ENCODE measurements around the gene VRK2. TPM values are rescaled to one million over a fixed set of nuclear protein-coding genes. Genes with fewer than 3 reads are reported as not detected.

Gene VRK2
- total RNA-seq, 1 experiment from 2014 or later, result 33.0 TPM

Other genes starting within 250 kb of the VRK2 start
- 34.5 TPM for gene FANCL, start 194.5 kb downstream of the VRK2 start, total RNA-seq (2021; ENCODE audit: unreplicated experiment)